Measurements from ENCODE around the gene HNRNPF.

DNA sequence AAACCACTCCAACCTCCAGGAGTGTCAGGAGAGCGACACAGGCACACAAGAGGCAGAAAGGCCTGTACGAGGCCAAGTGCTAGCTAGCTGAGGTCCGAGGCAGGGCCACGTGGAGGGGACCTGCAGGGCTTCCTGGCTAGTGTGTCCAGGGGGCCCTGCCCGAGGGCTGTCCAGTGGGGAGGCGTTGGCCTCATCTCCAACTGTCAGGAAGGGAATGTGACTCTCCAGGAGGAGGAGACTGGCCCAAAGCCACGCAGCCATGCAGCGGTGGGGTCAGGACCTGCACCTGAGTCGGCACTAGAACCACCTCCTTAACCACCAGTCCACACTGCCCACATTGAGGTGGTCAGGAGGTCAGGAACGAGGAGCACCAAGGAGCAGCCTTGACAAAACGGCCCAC, 69.8 kb downstream of the HNRNPF start:
- TF ChIP-seq, protein P1, sequence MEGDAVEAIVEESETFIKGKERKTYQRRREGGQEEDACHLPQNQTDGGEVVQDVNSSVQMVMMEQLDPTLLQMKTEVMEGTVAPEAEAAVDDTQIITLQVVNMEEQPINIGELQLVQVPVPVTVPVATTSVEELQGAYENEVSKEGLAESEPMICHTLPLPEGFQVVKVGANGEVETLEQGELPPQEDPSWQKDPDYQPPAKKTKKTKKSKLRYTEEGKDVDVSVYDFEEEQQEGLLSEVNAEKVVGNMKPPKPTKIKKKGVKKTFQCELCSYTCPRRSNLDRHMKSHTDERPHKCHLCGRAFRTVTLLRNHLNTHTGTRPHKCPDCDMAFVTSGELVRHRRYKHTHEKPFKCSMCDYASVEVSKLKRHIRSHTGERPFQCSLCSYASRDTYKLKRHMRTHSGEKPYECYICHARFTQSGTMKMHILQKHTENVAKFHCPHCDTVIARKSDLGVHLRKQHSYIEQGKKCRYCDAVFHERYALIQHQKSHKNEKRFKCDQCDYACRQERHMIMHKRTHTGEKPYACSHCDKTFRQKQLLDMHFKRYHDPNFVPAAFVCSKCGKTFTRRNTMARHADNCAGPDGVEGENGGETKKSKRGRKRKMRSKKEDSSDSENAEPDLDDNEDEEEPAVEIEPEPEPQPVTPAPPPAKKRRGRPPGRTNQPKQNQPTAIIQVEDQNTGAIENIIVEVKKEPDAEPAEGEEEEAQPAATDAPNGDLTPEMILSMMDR (IDR thresholded peaks at IDR 0.05): no peak
- no peak for TF ChIP-seq POLR2A (IDR thresholded peaks at IDR 0.05)
